Activated CD8-positive, alpha-beta memory T cell treated with anti-CD3 and anti-CD28 coated beads, Interleukin-2, amount 50 U/mL, for 4 hours (primary cell): ENCODE data around the gene DCLK3.

ENCODE experiments used
- DNase-seq: peaks from one replicate; pipeline ENCODE4 v3.0.0-alpha.2; 2020

Gene DCLK3

GRCh38 chr3:36666166-36666565, 98.2 kb downstream of the DCLK3 start:
- no peak for DNase-seq

GRCh38 chr3:36663666-36664291, 100.6 kb downstream of the DCLK3 start:
- no peak for DNase-seq

GRCh38 chr3:36662626-36663025, 101.7 kb downstream of the DCLK3 start:
- DNase-seq: no peak
